ENCODE results near the gene ATG4B. TPM values are rescaled to one million over a fixed set of nuclear protein-coding genes. Genes with fewer than 3 reads are reported as not detected.
"Not testable (repeated sequence)": the region's sequence is repeated elsewhere in the genome, so short reads cannot be mapped to it uniquely, and the experiment has no call there.

Gene ATG4B
- total RNA-seq, 1 donor from 2014 or later = 43.3 TPM

DNA sequence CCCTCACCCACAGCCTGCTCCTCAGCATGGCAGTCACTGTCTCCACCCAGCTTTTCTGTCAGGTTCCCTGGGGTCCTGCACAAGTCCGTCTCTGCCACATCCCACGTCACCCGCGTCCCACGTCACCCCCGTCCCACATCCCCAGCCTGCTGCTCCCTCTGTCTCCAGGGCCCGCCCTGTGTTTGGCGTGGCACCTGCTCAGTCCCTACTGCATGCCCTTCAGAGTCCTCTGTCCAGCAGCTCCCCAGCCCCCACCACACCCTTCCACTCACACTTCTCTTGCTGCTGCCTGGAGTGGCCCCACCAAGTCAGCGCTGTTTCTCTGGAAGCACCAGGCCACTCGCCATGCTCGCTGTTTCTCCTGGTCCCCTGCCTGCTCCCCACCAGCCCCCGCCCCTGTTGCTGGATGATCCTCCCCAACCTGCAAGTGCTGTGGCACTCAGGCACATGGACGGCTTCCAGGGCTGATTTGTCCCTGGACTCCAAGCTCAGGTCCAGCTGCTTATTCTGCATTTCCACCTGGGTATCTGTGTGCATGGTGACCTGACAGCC is 18.8 kb downstream of the ATG4B start:
- intact Hi-C loops (cut with DNase I) = no loop called here
- peak; percentile 72 for DNase-seq (ENCODE audit: missing footprints)
- peak; percentile 62 for ATAC-seq

DNA sequence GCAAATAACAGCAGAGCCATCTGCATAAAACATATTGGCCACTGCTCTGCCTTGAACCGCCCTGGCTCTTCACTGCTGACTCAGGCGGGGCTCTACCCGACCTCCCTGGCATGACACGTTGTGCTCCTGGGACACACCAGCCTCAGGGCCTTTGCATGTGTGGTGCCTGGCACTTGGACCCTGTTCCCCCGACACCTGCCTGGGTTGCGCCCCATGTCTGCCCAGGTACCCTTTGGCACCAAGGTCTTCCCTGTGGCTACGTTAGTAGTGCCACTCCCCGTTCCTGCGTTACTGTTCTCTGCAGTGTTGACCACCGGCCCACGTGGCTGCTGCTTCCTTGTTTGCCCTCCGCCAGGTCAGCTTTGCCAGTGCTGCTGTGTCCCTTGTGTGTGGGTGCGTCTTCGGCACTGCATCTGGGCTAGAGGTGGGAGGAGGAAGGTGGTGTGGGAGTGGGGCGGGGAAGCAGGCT is 20.3 kb downstream of the ATG4B start:
- DNase-seq (ENCODE audit: missing footprints) (no peak), ATAC-seq (no peak)
- intact Hi-C loops (cut with DNase I) = no loop called here

DNA sequence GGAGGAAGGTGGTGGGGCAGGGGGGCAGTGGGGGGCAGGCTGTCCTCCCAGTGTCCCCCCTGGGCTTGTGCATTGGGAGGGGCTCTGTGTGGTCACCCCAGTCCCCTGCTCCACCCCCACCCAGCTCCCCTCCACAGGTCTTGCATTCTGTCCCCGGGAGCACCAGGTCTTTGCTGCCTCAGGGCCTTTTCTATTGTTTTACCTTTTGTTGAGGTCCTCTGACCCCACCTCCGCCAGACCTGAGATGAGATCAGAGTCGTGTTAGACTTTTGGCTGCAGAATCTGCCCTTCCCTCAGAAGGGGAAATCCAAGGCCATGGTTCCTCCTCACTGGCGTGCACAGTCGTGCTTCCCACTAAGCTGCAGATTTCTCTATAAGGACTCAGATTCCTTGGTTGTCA is 20.8 kb downstream of the ATG4B start:
- intact Hi-C loops (cut with DNase I) = no loop called here
- no peak for ATAC-seq
- DNase-seq (ENCODE audit: missing footprints) = no peak

DNA sequence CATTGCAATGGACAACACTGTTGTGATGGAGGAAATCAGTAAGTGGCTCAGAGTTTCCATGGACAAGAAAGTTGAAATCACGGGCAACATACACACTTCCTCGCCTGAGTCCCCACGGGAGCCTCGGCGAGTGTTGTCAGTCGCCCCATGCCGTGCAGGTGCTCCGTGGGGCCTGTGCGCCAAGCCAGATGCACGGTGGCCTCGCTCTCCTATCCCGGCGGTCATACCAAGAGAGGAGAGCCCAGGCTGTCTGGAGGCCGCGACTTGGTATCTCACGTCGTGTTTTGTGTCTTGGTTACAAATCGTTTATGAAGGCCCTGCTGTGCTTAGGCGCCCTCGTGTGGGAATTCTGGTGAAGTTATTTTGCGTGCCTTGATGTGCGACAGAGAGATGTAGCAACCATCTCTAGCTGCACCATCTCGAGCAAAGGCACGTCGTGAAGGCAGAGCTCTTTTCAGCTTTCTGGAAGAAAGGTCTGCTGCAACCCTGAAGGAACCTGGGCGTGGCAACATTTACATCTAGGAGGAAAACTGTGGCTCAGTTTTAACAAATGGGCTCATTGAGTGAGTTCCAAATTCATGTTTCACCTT is 21.8 kb downstream of the ATG4B start:
- DNase-seq (ENCODE audit: missing footprints) = peak; percentile 67
- peak; percentile 57 for ATAC-seq
- intact Hi-C loops (cut with DNase I) = no loop called here

DNA sequence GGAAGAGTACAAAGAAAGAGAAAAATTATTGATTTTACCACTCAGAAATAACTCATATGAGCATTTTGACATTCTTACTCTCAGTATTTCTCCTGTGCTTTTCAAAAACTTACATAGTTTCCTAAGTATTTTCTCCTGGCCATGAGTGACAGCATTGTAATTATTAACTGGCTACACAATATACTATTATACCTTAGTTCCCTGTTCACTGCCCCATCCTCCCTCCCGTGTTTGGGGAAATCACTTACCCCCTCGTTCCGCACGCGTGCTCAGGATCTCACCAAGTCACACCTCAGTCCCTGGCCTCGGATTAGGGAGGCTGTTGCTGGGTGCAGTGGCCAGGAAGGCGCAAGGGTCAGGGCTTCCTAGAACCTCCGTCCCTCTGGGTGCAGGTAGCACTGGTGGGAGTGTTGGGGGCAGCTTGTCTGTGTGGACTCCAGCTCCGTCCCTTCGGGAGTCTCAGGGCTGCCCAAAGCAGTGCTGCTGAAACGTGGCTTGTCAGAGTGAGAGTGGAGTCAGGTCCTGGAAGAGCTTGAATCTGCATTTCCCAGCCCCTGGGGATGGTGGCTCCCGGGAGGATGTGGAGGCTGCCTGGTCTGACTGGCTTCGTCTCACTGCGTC is 23.2 kb downstream of the ATG4B start:
- DNase-seq (ENCODE audit: missing footprints) (no peak), ATAC-seq (no peak)
- intact Hi-C loops (cut with DNase I) = no loop called here

DNA sequence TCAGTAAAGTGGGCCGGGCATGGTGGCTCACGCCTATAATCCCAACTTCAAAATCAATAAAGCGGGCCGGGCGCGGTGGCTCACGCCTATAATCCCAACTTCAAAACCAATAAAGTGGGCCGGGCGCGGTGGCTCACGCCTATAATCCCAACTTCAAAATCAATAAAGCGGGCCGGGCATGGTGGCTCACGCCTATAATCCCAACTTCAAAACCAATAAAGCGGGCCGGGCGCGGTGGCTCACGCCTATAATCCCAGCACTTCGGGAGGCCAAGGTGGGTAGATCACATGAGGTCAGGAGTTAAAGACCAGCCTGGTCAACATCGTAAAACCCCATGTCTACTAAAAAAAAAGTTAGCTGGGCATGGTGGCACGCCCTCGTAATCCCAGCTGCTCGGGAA is 25.2 kb downstream of the ATG4B start:
- DNase-seq (ENCODE audit: missing footprints); ATAC-seq; intact Hi-C loops (cut with DNase I): not testable (repeated sequence)

DNA sequence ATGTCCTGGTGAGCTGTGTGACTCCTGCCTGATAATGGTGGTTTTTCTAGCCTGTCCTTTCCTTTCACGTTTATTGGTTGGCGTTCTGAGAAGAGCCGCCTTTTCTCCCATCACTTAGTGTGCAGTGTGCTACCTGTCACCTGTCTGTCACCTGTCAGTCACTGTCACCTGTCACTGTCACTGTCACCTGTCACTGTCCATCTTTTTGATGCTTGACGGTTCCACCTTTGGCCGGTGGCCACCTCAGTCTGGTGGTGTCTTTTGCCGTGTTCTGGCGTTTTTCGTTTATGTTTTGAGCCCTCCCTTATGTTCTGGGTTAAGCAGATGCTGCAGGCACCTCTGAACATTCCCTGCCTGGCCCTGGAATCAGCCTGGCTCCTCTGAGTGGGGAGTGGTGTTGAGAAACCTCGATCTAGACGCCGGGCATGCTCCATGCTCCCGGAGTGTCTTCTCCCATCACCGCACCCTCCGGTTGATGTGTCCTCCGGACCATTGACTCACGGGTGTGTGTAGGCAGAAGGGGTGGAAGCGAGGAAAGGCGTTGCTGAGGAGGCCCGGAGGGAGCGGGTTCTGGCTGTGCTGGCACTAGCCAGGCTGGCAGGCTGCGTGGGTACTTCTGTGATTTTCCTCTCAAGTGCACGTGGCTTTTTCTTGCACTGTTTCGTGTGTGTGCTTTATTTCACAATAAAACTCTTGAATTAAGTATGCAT is 28.4 kb downstream of the ATG4B start:
- ATAC-seq = no peak
- no peak for DNase-seq (ENCODE audit: missing footprints)
- intact Hi-C loops (cut with DNase I) = no loop called here

DNA sequence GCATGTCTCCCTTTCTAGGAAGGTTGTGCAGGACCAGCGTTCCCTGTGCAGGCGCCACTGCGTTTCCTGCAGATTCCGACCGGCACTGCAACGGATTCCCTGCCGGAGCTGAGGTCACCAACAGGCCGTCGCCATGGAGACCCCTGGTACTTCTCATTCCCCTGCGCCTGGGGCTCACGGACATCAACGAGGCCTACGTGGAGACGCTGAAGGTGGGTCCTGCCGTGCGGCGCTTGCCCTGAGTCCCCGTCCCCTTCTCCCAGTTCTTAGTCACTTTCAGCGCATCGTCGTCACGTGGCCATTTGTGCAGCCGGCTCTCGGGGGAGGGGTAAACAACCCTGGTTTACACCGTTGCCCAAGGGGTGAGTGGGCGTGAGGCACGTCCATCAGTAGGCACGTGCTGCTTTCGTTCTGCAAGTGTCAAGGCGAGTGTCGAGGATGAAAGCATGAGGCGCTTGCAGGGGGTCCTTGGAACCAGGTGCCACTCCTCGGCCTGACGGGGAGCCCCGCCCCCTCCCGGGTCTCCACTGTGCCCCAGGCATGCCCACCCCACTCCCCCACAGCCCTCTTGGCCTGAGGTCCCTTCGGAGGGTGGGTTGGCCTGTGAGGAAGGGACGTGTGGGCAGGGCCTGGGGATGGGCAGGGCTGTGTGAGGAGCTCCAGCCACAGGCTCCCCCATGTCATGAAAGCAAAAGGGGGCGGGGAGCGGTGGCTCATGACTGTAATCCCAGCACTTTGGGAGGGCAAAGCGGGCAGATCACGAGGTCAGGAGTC is 29.3 kb downstream of the ATG4B start:
- peak; percentile 50 for DNase-seq (ENCODE audit: missing footprints)
- no peak for ATAC-seq
- intact Hi-C loops (cut with DNase I) = no loop called here

DNA sequence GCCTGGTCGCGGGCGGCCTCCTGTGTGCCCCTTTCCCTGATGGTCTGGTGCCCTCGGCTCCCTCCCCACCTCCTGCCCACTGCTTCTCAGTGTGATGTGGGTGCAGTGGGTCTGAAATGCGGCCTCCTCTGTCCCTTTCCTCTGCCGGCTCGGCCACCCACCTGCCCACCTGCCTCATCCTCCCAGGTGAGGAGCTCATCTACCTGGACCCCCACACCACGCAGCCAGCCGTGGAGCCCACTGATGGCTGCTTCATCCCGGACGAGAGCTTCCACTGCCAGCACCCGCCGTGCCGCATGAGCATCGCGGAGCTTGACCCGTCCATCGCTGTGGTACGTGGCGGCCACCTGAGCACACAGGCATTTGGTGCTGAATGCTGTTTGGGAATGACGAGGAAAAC is 30.9 kb downstream of the ATG4B start:
- ATAC-seq (no peak), DNase-seq (ENCODE audit: missing footprints) (no peak)
- intact Hi-C loops (cut with DNase I) = no loop called here

DNA sequence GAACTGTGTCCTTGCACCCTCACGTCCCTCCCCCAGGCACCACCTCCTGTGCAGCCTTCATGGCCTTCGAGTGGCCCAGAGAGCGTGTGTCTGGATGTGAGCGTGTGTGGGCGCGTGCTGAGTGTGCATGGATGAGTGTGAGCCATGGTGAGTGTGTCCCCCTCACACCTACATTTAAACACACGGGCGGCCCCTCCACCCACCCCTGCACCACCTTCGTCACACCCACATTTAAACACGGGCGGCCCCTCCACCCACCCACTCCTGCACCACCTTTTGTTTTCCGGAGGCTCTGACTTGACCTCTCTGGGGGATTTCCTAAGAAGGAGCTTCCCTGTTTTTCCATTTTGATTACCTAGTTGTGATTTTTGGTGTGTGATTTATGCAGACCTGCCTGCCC is 31.3 kb downstream of the ATG4B start:
- no peak for DNase-seq (ENCODE audit: missing footprints)
- ATAC-seq = no peak
- intact Hi-C loops (cut with DNase I) = no loop called here

DNA sequence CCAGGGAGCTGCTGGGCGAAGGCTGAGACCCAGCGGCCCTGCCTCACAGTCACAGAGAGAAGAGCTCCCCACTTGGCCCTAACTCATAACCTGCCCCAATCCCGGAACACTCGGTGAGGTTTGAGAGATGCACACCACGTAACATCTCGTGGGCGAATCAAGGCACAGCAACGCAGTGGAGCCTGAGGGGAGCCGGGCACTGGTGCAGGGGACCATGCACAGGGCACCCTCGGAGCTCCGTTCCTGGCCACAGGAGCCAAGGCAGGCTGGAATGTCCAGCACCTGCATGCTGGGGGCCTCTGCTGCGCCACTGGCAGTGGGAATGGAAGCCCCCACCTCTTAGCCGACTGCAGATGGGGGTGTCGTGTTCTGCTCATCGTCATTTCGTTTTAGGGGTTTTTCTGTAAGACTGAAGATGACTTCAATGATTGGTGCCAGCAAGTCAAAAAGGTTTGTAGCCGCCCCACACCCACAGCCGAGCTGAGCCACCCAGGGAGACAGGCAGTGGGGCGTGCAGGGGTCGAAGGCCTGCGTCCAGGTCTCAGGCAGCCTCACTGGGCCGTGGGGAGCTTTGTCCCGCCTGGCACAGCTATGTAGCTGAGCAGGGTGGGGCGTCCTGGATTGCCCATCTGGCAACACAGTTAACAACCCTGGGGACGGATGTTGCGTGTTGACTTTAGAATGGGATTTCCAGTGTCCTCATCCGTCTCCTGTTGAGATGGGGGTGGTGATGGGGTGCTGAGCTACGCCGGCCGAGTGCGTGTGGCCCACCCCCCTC is 33.0 kb downstream of the ATG4B start:
- intact Hi-C loops (cut with DNase I) = no loop called here
- ATAC-seq = no peak
- DNase-seq (ENCODE audit: missing footprints) = peak; percentile 66

DNA sequence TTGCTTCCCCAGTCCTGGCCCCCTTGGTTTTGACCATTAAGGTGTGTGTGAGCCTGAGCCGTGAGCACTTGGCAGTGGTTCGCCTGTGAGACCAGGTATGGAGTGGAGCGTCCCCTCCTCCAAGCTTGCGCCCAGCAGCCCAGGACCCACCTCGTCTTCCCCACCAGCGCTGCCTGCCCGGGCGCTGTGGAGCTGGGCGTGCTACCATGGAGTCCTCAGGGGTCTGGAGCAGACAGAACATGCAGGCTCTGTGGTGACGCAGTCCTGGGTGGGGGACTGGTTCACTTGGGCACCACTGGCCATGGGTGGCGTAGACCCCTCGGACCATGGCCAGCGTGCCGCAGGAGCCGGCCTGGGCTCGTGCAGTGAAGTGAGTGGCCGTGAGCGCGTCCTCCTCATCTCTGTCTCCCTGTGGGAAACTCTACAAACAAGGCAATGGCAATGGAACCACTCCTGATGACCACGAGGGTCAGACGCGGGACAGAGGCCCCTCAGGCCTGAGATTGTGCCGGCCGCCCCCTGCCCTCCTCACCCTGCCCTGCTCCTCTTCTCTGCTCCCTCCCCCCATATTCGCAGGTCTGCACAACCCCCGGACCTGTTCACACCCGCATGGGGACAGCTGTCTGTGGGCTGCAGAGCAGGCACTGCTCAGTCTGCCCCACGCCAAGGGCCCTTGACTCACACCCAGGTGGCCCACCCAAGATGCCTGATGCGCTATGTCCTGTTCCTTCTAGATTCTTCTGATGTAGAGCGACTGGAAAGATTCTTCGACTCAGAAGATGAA is 34.2 kb downstream of the ATG4B start:
- ATAC-seq (no peak), DNase-seq (ENCODE audit: missing footprints) (peak; percentile 53)
- intact Hi-C loops (cut with DNase I) = no loop called here

DNA sequence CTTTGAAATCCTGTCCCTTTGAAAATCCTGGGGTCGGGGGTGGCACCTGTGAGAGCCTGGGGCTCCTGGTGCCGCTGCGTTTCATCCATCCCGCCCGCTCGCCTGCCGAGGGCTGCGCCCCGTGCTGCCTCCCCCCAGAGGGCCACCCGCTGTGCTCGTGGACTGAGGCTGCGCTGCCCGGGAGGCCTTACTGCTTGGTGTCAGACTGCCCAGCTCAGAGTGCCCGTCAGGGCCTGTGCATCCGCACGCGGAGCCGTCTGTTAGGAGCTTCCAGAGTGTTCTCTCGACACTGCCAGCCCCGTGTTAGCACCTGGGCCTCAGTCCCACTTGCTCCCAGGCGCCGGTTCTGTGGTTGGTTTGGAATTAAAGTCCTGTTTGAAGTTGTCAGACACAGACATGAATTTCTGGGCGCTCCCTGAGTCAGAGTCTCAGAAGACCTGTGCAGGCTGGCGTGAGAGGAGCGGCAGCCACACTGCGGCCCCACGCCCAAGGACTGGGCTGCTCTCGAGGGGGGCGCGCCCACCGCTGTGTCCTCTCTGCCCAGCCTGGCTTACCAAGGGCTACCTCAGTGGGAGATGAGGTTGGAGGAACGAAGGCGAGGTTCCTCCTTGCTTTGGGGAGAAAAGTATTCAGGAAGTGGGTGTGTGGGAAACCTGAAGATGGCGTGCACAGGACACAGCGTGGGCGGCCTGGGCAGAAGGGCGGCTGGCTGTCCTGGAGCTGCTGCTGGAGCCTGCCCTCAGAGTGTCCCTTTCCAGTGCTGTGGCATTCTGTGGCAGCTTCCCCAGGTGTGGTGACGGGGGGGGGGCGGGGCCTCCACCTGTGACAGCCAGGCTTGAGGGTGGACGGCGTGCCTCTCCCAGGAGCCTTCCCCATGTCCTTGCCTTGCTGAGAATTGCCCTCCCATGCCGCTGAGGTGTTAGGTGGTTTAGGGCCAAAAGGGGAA is 35.0 kb downstream of the ATG4B start:
- ATAC-seq = no peak
- no peak for DNase-seq (ENCODE audit: missing footprints)
- intact Hi-C loops (cut with DNase I) = no loop called here

DNA sequence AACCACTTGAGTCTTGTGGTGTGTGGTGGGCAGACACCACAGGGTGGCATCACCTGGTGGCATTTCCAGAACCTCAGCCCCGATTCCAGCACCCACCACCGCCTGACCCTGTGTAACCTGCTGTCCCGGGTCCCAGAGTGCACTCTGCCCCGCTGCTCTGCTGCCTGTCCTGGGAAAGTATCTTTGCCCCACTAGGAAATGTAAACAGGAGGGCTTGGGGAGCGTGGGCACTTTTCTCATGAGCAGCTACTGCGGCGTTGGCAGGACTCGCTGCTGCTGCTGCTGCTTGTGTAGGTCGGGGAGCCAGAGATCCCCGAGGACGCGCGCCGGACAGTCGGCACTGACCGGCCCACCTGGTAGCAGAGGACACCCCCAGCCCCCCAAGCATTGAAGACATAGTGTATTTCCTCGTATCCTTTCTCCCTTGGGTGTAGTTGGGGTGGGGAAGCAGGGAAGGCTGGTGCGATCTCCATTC is 35.7 kb downstream of the ATG4B start:
- intact Hi-C loops (cut with DNase I) = no loop called here
- DNase-seq (ENCODE audit: missing footprints) (peak; percentile 57), ATAC-seq (no peak)

DNA sequence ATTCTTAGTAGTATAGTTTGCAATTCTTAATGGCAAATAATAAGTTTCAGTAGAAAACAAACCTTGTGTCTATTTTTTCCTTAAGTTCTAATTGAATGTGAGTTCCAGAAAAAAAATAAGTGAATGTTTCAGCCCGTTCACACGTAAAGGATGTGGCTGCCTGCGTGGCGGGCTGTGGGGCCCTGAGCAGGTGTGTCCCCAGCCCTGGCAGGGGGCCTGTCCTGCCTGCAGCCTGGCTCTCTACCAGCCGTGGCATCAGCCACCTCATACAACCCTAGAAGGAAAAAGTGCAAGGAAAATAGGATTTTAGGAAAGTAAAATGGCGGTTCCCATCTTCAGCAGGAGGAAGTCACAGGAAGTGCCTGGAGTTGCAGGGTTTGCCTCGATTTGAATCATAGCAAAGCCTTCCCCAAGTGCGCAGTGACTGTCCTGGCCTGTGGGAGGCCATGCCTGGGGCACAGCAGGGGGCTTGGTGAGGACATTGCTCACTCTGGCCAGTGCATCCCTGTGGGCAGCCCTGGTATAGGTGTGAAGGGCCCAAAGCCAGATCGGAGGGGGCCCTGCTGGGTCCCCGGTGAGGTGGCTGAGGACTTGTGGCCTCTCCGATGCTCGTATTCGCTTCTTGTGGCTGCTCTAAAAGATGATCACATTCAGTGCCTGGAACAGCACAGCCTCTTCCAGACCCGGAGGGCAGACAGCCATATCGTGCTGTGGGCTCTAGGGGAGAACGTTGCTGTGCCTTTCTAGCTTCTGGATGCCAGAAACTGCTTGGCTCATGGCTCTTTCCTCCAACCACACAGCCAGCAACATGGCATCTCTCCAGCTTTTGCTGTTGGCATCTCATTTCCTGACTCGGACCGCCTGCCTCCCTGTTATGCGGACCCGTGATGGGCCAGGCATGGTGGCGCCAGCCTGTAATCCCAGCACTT is 36.6 kb downstream of the ATG4B start:
- peak; percentile 65 for DNase-seq (ENCODE audit: missing footprints)
- peak; percentile 13 for ATAC-seq
- intact Hi-C loops (cut with DNase I) = no loop called here

DNA sequence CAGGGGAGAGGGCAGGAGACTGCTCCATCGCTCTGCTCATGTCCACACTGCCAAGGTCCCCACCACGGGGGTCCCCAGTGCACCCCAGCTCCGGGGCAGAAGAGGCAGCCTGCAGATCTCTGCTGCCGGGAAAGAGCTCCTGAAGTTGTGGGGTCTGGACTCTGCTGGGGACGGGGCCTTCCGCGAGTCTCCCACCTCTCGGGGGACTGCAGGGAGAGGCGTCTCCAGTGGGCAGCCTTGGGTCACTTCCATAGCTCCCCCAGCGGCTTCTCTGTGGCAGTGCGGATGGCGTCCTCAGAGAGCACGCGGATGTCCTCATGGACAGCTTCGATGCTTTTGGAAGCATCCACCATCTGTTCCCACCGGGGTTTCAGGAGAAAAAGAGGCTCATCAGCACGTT is 38.4 kb downstream of the ATG4B start:
- intact Hi-C loops (cut with DNase I) = no loop called here
- no peak for DNase-seq (ENCODE audit: missing footprints)
- no peak for ATAC-seq
